Activated naive CD8-positive, alpha-beta T cell treated with anti-CD3 and anti-CD28 coated beads, Interleukin-2, amount 10 ng/mL, durations not matched to agents 7 days and 5 days (primary cell): ENCODE data around the gene RAB28. TPM values are rescaled to one million over a fixed set of nuclear protein-coding genes. Genes with fewer than 3 reads are reported as not detected.

Experiments
- ATAC-seq: fragments of 150-1000 bp; cut with Tn5 transposase; one replicate; pipeline ENCODE4 v1.10.0; 2021; ENCODE audit warnings: low read depth, moderate library complexity
- POLR2A ChIA-PET: fragments of 350-600 bp; sonication (Branson Sonifier 250); formaldehyde crosslinking; loops from one replicate; lab custom pipeline; 2021; ENCODE audit warnings: antibody characterized with exemption; lab: Charles Lee
- DNase-seq: peaks from one replicate; pipeline ENCODE4 v3.0.0; 2021
- H3K27ac Mint-ChIP-seq: one replicate; pipeline ENCODE4 v1.8.0; 2022; ENCODE audit warnings: mild to moderate bottlenecking, mixed read lengths
- H3K27me3 Mint-ChIP-seq: one replicate; pipeline ENCODE4 v1.8.0; 2022; ENCODE audit warnings: mild to moderate bottlenecking, moderate library complexity, mixed read lengths
- H3K36me3 Mint-ChIP-seq: one replicate; pipeline ENCODE4 v1.8.0; 2021; ENCODE audit warnings: mild to moderate bottlenecking, mixed read lengths
- H3K4me1 Mint-ChIP-seq: one replicate; pipeline ENCODE4 v1.8.0; 2021; ENCODE audit warnings: mixed read lengths
- H3K4me3 Mint-ChIP-seq: one replicate; pipeline ENCODE4 v1.8.0; 2022; ENCODE audit warnings: mild to moderate bottlenecking, moderate library complexity, mixed read lengths
- H3K9me3 Mint-ChIP-seq: one replicate; pipeline ENCODE4 v1.8.0; 2021; ENCODE audit warnings: mixed read lengths
- total RNA-seq, 2 experiments: library from RNA; stranded (reverse); gene quantifications; one replicate each; pipeline ENCODE4 v1.2.3, GENCODE V29; 2021

RAB28 gene
- total RNA-seq, 2 experiments from 2014 or later, result 16.4 to 18.5 TPM

DNA sequence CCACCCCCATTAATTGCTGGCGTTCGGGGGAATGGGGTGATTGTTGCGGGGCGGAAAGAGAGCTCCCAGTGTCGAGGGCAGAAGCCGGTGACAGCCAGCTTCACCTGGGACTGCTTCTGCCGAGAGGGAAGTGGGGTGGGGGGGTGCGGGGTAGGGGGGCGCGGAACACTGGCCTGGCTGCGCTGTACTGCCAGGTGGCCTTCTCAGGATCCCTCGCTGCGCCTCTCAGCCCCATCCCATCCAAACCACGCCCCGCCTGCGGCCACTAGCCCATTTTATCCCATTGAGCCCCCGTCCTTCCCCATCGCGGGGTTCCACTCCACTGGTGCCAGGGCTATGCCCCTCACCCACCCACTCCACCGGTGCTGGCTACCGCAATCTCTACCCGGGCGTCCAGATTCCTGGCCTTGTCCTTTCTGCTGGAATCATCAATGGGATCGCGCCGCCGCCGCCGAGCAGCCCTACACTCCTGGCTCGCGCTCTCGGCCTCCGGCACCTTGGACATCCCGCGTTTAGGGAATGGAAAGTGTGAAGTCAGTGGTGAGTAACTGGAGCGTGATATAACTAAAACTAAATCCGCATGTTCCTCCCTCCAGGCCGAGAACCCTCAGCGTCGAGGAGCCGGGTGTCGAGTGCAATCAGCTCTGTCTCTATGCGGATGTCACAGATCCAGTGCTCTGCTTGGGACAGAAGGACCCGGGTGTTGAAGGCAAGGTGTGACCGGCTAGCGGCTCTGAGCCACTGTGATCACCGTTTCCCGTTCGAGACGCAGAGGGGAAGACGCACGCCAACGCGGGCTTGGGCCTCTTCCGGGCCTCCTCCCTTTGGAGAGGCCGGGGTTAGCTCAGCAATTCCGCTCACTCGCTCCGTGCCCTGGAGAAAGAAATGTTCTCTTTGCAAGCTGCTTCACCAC lies 39.7 kb upstream of the RAB28 start:
- no peak for DNase-seq

GRCh38 chr4:13523105-13523477 lies 39.0 kb upstream of the RAB28 start:
- H3K27ac Mint-ChIP-seq, result no peak overlapping the region
- POLR2A ChIA-PET, result no interaction called here
- peaks cover 80% of the 10 kb centered on the region for H3K27me3 Mint-ChIP-seq
- peaks cover 8% of the 10 kb centered on the region for H3K4me1 Mint-ChIP-seq
- DNase-seq (peak; percentile 38), ATAC-seq (no peak)
- H3K9me3 Mint-ChIP-seq, result peaks cover 5% of the 10 kb centered on the region
- peak overlapping the region; percentile 45 for H3K4me3 Mint-ChIP-seq
- H3K36me3 Mint-ChIP-seq, result no peaks in the 10 kb centered on the region

More for the DNA sequence above, 39.7 kb upstream of the RAB28 start:
- ATAC-seq, result no peak
- POLR2A ChIA-PET, result no interaction called here
- H3K27me3 Mint-ChIP-seq, result peaks cover 82% of the 10 kb centered on the region
- H3K36me3 Mint-ChIP-seq, result peaks cover 1% of the 10 kb centered on the region
- H3K9me3 Mint-ChIP-seq, result peaks cover 7% of the 10 kb centered on the region
- no peak overlapping the region for H3K4me3 Mint-ChIP-seq
- peaks cover 15% of the 10 kb centered on the region for H3K4me1 Mint-ChIP-seq
- peak overlapping the region; percentile 24 for H3K27ac Mint-ChIP-seq

DNA sequence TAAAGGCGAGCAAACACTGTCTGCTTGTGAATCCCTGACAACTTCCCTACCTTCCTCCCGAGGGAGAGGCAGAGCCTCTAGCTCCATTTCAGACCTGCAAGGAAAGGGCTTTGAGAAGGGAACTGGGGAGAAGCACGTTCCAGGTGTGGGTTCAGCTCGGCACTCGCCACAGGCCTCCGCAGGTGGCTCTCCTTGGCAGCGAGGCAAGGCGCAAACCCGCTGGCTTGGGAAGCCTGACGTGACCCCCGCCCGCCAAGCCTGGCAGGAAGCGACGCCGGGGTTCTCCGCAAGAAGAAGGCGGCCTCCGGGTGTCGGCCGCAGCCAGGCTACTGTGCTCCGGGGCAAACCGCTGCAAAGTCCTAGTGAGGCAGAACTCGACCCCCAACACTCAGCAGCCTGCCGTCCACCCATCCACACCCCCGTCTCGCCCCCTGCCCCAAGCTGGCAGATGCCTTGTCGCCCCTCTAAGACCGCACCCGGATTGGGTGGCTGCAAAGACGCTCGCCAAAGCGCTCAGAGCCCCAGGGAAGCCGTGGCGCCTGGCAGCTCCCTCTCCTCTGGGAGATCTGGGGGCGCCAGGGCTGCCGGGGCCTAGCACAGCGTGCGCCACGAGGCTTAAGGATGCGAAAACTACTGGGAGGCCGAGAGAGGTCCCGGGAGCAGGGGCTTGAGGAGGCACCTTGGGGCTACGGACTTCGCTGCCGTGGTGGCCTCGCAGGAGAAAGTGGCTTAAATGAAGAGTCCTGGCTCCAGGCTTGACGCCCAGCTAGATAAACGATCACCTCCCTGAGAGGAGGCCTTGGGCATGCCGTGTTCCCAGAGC lies 38.4 kb upstream of the RAB28 start:
- H3K27ac Mint-ChIP-seq, result no peak overlapping the region
- peak overlapping the region; percentile 45 for H3K4me3 Mint-ChIP-seq
- peaks cover 5% of the 10 kb centered on the region for H3K9me3 Mint-ChIP-seq
- H3K36me3 Mint-ChIP-seq, result no peaks in the 10 kb centered on the region
- no peak for ATAC-seq
- DNase-seq, result peak; percentile 56
- POLR2A ChIA-PET, result interaction anchor here (0.8 to 1.0 kb wide), 2 partner anchors 15 to 21 kb away, joined by 3 read pairs; no protein-coding TSS in a partner anchor
- peaks cover 81% of the 10 kb centered on the region for H3K27me3 Mint-ChIP-seq
- H3K4me1 Mint-ChIP-seq, result peaks cover 7% of the 10 kb centered on the region

- no peaks in the 10 kb centered on the region for H3K36me3 Mint-ChIP-seq
- no peak for ATAC-seq
- POLR2A ChIA-PET, result interaction anchor here (1.0 kb wide), 1 partner anchor 22 kb away, joined by 3 read pairs; no protein-coding TSS in a partner anchor
- H3K9me3 Mint-ChIP-seq, result peaks cover 5% of the 10 kb centered on the region
- no peak overlapping the region for H3K4me3 Mint-ChIP-seq
- no peak overlapping the region for H3K27ac Mint-ChIP-seq
- H3K4me1 Mint-ChIP-seq, result peaks cover 4% of the 10 kb centered on the region
- no peak for DNase-seq
- peaks cover 74% of the 10 kb centered on the region for H3K27me3 Mint-ChIP-seq
Measured at GRCh38 chr4:13521047-13521446, 36.9 kb upstream of the RAB28 start.

- H3K36me3 Mint-ChIP-seq, result peaks cover 2% of the 10 kb centered on the region
- no peaks in the 10 kb centered on the region for H3K9me3 Mint-ChIP-seq
- peaks cover 55% of the 10 kb centered on the region for H3K27me3 Mint-ChIP-seq
- no peak overlapping the region for H3K27ac Mint-ChIP-seq
- no peak for DNase-seq
- POLR2A ChIA-PET, result no interaction called here
- ATAC-seq, result no peak
- H3K4me1 Mint-ChIP-seq, result no peaks in the 10 kb centered on the region
- H3K4me3 Mint-ChIP-seq, result no peak overlapping the region
Measured at GRCh38 chr4:13516315-13516860, 32.2 kb upstream of the RAB28 start.

DNA sequence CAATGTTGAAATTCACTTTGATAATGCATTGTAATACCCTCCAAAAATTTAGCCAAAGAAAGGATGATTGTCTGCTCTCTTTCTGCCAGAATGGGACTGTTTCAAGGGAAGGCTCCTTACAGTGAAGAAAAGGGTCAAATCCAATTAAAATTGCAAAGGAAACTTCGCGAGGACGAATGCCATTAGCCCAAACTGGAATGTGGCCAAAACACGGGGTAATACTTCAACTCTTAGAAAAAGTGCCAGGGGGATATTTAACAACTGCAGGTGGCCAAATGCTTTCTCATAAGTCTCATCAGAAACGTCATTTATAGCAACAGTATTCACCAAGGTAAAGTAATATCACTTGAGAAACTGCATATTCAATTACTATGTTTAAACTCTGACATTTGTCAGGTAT lies 31.1 kb upstream of the RAB28 start:
- POLR2A ChIA-PET, result no interaction called here
- DNase-seq, result no peak
- no peak overlapping the region for H3K4me3 Mint-ChIP-seq
- no peak overlapping the region for H3K27ac Mint-ChIP-seq
- peaks cover 53% of the 10 kb centered on the region for H3K27me3 Mint-ChIP-seq
- H3K36me3 Mint-ChIP-seq, result peaks cover 2% of the 10 kb centered on the region
- no peaks in the 10 kb centered on the region for H3K9me3 Mint-ChIP-seq
- no peak for ATAC-seq
- H3K4me1 Mint-ChIP-seq, result no peaks in the 10 kb centered on the region

- Mint-ChIP-seq H3K36me3 (peaks cover 2% of the 10 kb centered on the region), H3K4me3 (no peak overlapping the region), H3K27me3 (peaks cover 50% of the 10 kb centered on the region), H3K9me3 (no peaks in the 10 kb centered on the region), H3K4me1 (no peaks in the 10 kb centered on the region), H3K27ac (no peak overlapping the region)
- ATAC-seq (no peak), DNase-seq (no peak)
- POLR2A ChIA-PET, result no interaction called here
Measured at GRCh38 chr4:13514722-13515121, 30.6 kb upstream of the RAB28 start.

DNA sequence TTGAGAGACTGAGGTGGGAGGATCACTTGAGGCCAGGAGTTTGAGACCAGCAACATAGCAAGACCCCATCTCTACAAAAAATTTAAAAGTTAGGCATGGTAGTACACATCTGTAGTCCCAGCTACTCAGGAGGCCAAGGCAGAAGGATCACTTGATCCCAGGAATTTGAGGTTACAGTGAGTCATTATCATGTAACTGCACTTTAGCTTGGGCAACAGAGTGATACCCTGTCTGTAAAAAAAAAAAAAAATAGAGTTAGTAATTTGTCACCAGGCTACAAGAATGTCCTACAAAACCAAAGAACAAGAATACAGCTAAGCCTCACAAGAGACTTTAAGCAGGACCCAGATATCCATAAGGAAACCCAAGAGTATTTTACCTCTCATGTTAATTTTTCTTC lies 27.0 kb upstream of the RAB28 start:
- POLR2A ChIA-PET, result no interaction called here
- Mint-ChIP-seq H3K4me1 (no peaks in the 10 kb centered on the region), H3K27ac (no peak overlapping the region), H3K4me3 (no peak overlapping the region), H3K27me3 (peaks cover 36% of the 10 kb centered on the region), H3K9me3 (no peaks in the 10 kb centered on the region), H3K36me3 (peaks cover 2% of the 10 kb centered on the region)
- ATAC-seq, result no peak
- DNase-seq, result no peak

GRCh38 chr4:13509442-13509841 lies 25.3 kb upstream of the RAB28 start:
- peaks cover 2% of the 10 kb centered on the region for H3K36me3 Mint-ChIP-seq
- no peak for ATAC-seq
- H3K4me3 Mint-ChIP-seq, result no peak overlapping the region
- DNase-seq, result no peak
- no peaks in the 10 kb centered on the region for H3K9me3 Mint-ChIP-seq
- no peaks in the 10 kb centered on the region for H3K4me1 Mint-ChIP-seq
- H3K27me3 Mint-ChIP-seq, result peaks cover 30% of the 10 kb centered on the region
- POLR2A ChIA-PET, result no interaction called here
- no peak overlapping the region for H3K27ac Mint-ChIP-seq

GRCh38 chr4:13504374-13504773 lies 20.2 kb upstream of the RAB28 start:
- H3K9me3 Mint-ChIP-seq, result no peaks in the 10 kb centered on the region
- POLR2A ChIA-PET, result no interaction called here
- no peak for DNase-seq
- H3K4me1 Mint-ChIP-seq, result no peaks in the 10 kb centered on the region
- peaks cover 33% of the 10 kb centered on the region for H3K27me3 Mint-ChIP-seq
- H3K36me3 Mint-ChIP-seq, result no peaks in the 10 kb centered on the region
- H3K4me3 Mint-ChIP-seq, result no peak overlapping the region
- ATAC-seq, result no peak
- no peak overlapping the region for H3K27ac Mint-ChIP-seq

GRCh38 chr4:13498469-13498868 lies 14.3 kb upstream of the RAB28 start:
- H3K36me3 Mint-ChIP-seq, result no peaks in the 10 kb centered on the region
- DNase-seq (no peak), ATAC-seq (no peak)
- H3K27me3 Mint-ChIP-seq, result peaks cover 46% of the 10 kb centered on the region
- H3K4me1 Mint-ChIP-seq, result no peaks in the 10 kb centered on the region
- no peak overlapping the region for H3K27ac Mint-ChIP-seq
- no peaks in the 10 kb centered on the region for H3K9me3 Mint-ChIP-seq
- POLR2A ChIA-PET, result no interaction called here
- no peak overlapping the region for H3K4me3 Mint-ChIP-seq

- ATAC-seq, result no peak
- POLR2A ChIA-PET, result no interaction called here
- Mint-ChIP-seq H3K27me3 (peaks cover 38% of the 10 kb centered on the region), H3K9me3 (no peaks in the 10 kb centered on the region), H3K27ac (no peak overlapping the region), H3K4me3 (no peak overlapping the region), H3K4me1 (no peaks in the 10 kb centered on the region), H3K36me3 (no peaks in the 10 kb centered on the region)
- no peak for DNase-seq
Measured at GRCh38 chr4:13496605-13497004, 12.5 kb upstream of the RAB28 start.

DNA sequence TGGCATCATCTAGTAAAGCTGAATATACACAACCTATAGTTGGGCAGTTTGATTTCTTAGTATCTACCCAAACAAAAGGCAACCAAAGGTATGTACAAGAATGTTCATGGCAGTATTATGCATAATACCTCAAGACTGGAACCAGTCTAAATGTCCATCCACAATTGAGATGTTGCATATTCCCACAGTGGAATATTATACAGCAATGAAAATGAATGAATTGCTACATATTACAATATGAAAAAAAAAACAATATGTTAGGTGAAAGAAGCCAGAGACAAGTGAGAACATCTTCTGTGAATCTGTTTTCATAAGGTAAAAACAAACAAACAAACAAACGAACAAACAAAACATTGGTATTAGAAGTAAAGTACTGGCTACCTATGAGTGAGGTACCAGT lies 11.6 kb upstream of the RAB28 start:
- Mint-ChIP-seq H3K9me3 (no peaks in the 10 kb centered on the region), H3K27me3 (peaks cover 35% of the 10 kb centered on the region), H3K27ac (no peak overlapping the region), H3K36me3 (no peaks in the 10 kb centered on the region), H3K4me3 (no peak overlapping the region), H3K4me1 (no peaks in the 10 kb centered on the region)
- ATAC-seq, result no peak
- DNase-seq, result no peak
- POLR2A ChIA-PET, result no interaction called here
